Stimulated activated CD4-positive, alpha-beta T cell treated with anti-CD3 and anti-CD28 coated beads, TNF-alpha, amount 100 ng/mL, for 4 hours (primary cell): Measurements from ENCODE around the gene SULT2B1.

Experiments
- DNase-seq, 3 experiments: peaks; one replicate each; pipeline ENCODE4 v3.0.0-alpha.2; 2020; ENCODE audit warnings: low read depth in 3 of 3

Gene SULT2B1

DNA sequence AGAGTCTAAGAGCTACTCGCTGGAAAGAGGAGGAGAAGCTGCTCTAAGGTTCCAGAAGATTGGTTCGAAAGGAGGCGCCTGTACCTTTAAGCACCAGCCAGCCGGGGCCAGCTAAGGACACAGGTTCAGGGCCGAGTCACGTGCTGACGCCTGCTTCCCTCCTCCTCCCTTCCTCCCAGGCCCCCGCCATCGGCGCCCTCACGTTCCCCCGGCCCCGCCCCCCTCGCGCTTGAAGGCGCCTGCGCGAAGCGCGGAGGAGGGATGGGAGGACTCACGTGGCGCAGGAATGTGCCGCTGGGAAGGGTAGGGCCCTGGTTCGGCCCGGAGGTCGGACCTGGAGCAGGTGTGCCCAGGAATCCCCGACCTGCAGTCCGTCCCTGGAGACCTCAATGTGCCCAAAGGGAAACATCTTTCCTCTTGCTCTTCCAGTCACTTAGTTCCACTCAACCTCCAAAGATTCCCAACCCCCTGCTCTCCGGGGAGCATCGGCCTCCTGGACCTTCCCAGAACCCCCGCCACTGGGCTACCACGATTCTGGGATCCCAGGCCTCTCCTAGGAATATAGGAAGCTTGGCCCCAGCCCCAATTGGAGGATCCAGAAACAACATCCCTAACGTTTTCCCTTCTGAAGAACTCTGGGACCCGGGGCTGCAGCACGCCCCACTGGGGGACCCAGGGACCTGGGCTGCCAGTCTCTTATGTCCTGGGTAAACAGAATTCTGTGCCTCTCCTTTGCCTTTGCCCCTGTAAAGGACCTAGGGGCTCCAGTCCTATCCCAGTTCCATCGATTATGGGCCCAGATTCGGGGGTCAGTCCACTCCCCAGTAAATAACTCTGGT is 82.7 kb downstream of the SULT2B1 start:
- peak; percentile 85 to 93 (median 87) for DNase-seq

DNA sequence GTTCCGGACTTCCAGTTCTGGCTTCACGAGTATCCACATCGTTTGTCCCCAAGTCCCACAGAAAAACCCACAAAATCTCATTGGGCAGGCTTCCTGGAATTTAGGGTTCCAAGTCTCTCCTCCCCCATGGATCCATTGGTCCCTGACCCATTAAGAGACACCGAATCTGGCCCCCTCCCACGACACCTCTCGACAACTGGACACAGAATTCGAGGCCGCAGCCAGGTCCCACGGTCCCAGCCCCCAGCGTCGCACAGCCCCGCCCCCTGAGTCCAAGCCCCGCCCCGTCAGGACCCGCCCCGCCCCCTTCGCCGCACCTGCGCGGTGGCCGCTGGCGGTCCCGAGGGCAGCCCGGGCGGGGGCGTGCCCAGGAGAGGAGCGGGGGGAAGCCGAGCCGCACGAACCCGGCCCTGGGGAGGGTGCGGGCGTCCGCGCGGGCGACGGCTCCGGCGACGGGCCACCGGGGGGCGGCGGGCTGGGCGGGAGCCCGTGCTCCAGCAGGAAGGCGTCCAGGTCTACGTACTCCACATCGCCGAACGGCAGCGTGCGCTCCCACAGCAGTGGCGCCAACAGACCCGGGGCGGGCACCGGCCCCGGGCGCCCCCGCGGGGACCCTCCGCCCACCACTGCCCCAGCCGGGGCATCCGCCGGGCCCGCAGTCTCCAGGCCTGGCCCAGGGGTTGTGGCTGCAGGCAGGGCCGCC is 83.4 kb downstream of the SULT2B1 start:
- peak; percentile 56 to 75 (median 59) for DNase-seq

DNA sequence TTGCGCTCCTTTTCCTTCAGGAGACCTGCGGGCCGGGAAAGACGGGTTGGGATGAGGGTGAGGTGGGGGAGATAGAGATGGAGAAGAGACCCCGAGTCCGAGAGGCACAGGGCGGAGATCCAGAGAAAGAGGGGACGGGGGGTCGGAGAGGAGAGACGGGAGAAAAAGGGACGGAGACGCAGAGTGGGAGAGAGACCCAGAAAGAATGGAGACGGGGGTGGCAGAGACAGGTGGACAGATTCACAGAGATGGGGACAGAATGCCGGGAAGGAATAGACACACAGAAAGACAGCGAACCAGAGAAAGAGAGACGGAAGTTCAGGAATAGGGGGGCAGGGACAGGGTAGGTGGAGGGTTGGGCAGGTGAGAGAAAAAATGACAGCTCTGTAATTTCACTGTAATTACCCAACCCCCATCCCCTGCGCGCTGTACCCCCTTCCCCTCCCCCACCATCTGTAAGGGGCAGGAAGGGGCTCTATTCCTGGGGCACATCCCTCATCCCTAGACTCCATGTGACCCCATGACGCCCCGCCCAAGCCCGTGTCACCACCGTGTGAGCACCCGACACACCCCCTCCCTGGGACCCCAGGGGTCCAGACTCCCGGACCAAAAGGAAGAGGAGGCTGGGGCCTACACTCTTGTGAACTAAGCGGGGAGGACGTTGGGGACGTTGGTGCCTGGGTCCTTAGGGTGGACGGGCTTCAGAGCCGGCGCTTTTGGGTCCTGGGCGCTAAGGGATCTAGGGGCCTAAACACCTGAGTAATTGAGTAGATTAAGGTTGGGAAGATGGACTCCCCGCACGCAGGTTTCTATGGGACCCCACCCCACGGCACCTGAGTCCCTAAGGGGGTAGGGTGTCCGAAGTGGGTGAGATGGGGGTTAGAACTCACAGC is 84.2 kb downstream of the SULT2B1 start:
- no peak for DNase-seq

DNA sequence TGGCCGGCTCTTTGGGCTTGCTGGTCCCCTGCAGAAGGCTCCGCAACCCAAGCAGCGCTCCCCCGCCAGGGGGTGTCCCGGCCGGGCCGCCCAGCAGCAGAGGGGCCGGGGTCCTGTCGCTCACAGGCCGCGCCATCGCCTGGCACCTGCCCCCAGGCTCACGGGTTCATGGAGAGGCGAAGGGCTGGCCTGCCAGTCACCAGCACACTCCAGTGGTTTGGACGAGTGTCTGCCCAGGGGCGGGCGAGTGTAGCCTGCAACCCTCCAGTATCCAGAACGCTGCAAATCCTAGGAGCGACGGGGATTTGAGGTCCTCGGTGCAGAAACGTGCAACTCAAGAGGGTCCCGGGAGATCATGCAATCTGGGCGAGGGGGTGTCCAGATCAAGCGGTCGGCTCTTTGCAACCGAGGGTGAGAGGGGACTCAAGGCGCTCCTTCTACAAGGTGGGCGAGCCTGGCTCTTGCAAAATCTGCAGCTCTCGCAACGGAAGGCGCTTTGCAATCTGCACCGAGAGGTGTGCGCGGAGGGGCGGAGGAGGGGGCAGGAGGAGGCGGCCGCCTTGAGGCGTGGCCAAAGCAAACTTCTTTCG is 85.0 kb downstream of the SULT2B1 start, which contains the start of gene DBP:
DBP (minus strand) TSS at position 521 of the 590 bp plus-strand sequence; CDS start at position 136, 385 bp downstream.
- DNase-seq, result no peak

DNA sequence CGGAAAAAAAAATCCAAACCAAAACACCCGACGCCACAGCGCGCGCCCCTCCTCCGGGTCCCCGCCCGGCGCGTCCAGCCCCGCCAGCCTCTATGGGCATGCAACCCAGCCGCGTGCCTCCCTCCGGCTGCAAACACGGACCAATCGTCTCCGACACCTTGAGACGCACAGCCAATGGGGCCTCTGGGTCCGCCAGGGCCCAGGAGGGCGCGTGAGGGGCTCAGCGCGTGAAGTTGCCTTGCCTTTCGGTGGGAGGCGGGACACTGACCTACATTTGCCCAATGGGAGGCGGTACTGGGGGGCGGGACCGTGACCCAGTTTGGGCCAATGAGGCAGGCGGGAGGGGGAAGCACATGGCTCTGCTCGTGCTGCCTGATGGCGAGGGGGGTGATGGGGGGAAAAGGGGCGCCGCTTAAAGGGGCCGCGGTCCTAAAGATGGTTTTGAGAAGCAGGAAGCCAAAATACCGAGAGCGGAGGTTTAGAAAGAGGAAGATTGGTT is 85.5 kb downstream of the SULT2B1 start:
- peak; percentile 97 to 99 (median 98) for DNase-seq

DNA sequence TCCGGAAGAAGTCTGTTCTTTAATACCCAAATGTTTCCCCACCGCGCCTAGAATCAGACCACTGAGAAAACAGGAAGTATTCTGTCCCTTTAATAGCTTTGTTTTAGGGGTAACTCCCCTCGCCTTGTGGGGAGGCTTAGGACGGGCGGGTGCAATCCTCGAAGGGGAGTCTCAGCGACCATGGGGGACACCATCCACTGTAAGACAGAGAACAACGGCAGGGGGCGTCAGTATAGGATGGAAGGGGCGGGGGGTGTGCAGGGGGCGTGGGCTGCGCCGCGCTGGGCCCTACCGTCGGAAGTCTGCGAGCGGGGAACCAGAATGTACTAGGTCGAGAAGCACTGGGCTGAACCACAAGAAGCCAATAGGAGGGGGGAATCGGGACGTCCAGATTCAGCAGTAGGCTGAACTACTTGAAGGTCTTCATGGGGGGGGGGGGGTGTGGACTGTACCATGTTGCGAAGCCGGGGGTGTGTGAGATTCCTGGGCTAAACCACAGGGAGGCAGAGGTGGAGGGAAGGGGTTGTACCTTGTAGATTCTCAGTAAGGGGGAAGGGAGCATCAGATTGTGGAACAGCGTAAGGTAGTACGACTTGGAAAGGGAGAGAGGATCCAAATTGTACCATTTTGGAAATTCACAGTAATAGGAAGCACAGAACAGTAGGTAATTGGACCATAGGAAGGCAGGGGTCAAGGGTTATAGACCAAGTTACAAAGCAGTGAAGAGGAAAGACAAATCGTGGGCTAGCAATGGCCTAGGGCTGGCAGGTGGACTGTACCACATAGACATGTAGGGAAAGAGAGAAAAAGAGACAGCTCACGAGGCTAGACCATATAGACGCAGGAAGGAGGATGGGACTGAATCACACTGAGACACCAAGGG is 86.2 kb downstream of the SULT2B1 start:
- peak; percentile 56 to 78 (median 70) for DNase-seq

DNA sequence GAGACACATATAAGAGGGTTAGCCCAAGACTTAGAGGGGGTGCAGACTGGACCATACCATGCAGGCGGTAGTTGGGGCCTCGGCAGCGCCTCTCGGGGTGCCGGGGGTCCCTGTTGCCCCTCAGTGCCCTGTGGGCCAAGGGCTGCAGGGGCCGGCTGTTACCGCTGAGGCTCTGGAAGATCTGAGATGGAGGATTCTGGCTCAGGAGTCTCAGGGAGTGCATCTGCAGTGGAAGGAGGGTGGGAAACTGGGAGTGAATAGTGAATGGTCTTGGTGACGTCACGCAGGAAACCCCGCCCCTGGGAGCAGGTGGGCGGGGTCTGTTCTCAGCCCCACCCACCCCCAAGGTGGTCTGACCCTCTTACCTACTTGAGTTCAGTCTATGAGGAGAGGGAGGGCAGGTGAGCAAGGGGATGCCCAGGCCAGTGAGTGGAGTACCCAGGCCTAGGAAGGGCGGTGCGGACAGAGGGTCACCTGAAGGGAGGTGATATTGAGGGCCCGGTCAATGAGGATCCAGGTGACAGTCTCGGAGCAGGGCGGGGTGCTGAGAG is 86.9 kb downstream of the SULT2B1 start:
- no peak for DNase-seq

DNA sequence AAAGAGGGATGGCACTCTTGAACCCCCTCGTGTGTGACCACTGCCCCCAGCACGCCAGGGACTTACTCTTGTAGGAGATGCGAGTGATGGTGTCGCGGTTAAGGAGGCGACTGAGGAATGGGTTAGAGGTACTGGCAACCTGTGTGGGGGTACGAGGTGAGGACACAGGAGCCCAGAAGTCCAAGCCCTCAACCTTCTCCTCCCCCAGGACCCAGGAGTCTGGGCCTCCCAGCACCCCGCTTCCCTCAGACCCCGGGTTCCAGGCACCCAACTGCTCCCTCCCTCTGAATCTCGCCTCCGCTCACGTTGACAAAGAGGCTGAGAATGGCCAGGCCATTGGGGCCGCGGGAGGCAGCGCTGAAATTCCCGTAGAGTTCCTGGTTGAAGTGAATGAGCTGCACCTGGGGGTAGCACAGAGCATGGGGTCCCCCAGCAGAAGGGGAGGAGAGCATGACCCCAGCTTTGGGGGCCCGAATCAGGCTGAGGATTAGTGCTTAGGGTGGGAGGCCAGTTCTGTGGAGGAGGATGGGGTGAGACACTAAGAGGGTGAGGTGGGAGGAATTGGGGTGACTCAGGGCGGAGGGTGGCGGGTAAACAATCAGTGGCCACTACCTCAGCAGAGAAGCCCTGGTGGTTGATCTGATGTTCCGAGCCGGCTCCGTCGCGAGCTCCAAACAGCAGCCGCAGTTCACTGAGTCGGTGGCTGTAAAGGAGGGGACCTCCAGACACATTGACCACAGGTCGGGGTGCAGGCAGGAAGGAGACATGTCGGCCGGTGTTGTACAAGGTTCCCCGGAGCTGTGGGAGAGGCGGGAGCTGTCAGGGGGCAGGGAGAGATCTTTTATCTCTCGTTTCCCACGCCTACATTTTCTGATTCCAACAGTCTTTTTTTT is 87.8 kb downstream of the SULT2B1 start:
- DNase-seq, result no peak

DNA sequence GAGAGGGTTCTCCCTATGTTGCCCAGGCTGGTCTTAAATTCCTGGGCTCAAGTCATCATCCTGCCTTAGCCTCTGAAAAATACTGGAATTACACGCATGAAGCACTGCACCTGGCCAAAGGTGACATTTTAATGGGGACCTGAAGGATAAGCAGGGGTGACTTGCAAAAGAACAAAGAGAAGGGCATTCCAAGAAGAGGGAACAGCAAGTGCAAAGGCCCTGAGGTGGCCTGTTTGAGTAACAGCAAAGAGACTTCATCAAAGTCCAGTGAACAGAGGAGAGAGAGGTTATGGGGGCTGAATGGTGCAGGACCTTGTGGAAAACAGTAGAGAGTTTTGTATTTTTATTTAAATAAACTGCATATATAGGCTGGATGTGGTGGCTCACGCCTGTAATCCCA is 89.9 kb downstream of the SULT2B1 start:
- no peak for DNase-seq

DNA sequence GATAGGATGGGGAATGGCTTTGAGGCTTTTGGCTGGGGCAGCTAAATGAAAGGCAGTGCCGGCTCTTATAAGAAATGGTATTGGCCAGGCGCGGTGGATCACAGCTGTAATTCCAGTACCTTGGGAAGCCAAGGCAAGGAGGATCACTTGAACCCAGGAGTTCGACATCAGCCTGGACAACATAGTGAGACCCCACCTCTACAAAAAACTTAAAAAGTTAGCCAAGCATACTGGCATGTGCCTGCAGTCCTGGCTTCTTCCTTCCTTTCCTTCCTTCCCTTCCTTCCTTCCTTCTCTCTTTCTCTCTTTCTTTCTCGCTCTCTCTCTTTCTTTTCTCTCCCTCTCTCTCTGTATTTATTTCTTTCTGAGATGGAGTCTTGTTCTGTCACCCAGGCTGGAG is 90.9 kb downstream of the SULT2B1 start:
- no peak for DNase-seq

DNA sequence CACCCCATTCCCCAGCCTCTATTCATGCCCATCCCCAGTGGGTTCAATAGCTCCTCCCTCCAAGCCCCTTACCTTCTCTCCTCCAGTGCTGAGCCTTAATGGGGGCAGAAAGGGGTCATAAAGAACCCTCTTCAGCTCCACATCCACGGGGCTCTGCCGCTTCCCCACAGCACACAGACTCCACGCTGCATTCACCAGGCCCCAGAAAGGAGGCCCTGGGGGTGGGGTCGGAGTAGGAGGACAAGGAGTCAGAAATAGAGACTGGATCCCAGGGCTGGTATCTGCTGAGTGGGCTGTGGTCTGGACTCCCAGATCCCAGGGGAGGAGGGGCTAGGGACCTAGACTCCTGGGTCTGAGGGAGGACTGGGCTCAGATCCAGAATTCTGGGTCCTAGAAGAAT is 92.4 kb downstream of the SULT2B1 start:
- DNase-seq, result no peak

DNA sequence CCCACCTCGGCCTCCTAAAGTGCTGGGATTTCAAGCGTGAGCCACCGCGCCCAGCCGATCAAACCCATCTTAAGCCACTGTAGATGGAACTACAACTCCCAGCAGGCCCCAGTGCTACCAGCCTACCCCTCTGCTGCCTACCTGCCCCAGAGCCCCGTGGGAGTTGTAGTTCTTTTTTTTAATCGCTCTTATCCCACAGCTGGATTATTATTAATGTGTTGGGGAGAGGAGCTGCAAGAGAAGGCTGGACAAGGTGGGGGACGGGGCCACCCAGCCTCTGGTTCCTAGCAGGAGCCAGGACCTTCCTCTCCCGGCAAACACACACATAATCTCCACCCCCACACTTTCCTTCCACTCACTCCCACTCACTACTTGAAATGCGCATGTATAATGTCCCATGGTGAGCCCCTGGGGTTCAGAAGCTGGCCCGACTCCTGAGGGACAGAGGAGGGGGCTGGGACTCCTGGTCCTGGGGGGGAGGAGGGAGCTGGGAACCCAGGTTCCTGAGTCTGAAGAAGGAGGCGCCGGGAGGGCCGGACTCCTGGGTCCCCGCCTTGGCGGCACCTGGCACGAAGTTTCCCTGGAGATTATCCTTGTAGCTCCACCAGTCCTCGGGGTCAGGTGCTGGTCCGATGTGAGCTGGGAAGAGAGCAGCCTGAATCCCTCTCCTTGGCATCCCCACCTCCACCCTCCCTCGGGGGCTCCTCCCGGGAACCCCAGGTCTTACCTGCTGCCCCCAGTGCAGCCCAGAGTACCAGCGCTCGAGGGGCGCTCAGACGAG is 93.1 kb downstream of the SULT2B1 start:
- peak in 2 of 3 experiments; percentile 39 to 57 for DNase-seq

DNA sequence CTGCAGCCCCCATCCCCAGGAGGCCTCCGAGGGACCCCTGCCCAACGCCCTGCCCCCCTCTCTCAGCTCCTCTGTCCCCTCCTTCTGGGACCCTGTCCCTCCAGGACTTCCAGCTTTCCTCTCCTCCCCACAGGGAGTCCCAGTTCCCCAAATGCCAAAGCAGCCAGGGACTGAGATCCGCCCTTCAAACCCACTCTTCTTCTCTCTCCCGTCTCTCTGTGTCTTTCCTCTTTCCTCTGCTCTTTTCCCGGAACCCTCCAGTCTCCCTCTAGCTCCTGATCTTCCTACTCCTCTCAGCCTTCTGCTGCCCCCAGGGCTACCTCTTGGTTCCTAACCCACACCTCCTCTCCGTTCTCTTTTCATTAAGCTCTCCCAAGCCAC is 93.6 kb downstream of the SULT2B1 start:
- no peak for DNase-seq

DNA sequence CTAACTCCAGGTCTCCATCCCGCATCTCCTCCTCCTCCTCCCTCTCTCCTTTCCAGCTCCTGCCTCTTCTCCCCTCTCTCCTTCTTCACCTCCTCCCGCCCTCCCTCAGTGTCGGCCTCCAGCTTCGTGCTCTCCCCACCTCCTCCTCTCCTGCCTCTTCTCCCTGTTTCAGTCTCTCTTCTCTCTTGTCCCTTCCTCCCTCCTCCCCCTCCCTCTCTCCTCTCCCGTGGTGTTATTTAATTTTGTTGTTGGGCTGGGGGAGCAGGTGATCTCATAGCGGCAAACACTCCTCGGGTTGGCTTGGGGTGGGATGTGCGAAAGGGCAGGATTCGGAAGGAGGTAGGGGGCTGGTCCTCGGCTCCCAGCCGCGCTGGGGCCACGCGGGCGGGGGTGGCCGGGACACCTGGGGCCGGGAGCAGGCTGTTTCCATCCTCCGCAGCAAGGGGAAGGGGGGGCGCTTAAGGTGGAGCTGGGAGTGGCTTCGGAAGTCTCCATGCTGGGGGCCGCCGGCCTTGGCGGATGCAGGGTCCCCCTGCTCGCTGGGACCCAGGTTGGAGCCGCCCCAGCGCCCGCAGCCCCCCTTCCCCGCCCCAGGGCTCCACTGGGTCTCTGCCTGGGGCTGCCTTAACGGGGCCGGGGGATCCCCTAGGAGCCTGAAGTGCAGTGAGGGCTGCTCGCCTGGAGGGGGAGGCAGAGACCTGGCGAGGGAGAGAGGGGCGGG is 94.2 kb downstream of the SULT2B1 start, which contains the start of gene CA11:
CA11 (minus strand) TSS at position 187 of the 721 bp plus-strand sequence. CDS start 555 bp downstream, outside the sequence.
- DNase-seq, result peak; percentile 88 to 91 (median 88)

DNA sequence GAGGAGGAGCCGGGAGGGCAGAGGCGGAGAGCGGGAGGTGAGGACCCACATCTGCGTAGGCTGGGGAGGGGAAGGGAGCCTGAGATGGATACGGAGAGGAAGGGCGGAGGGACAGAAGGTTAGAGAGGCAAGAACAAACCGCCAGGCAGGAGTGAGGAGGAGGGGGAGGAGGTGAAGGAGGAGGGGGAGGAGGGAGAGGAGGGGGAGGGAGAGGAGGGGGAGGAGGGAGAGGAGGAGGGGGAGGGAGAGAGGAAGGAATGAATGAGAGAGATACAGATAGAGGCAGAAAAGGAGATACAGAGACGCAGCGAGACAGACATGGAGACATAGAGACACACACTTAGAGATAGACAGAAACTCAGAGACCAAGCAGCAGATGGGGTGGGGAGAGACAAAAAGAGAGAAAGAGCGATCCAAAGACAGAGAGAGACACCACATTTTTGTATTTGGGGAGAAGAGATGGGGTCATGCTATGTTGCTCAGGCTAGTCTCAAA is 94.8 kb downstream of the SULT2B1 start:
- no peak for DNase-seq

DNA sequence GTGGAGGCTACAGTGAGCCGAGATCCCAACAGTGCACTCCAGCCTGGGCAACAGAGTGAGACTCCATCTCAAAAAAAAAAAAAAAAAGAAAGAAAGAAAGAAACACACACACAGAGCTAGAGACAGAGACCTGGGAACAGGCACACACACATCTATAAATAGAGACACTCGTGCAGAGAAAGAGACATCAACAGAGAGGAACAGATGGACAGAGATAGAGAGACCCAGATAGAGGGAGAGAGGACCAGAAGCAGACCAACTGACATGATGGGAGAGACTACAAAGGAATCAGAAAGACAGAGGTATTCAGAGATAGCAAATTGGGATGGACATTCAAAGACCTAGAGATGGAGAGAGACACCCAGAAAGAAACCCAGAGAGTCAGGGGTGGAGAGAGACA is 96.2 kb downstream of the SULT2B1 start:
- no peak for DNase-seq
